Glomerular endothelial cell (primary cell): Measurements from ENCODE around the gene IRF6. TPM values are rescaled to one million over a fixed set of nuclear protein-coding genes. Genes with fewer than 3 reads are reported as not detected.

Experiments used
- DNase-seq: peaks from one replicate; pipeline ENCODE4 v3.0.0-alpha.2; 2011; ENCODE audit warnings: low read depth, low spot score; ENCODE audit errors: extremely low read depth
- total RNA-seq: library from RNA; depleted of rRNA; stranded (reverse); fragments of >200 nt; gene quantifications from 2 replicates; pipeline ENCODE4 v1.2.3, GENCODE V29; 2015

The IRF6 gene
- 0.82 and 1.8 TPM in 2 replicates for total RNA-seq

GRCh38 chr1:209805875-209806760 lies at the start of gene IRF6:
Gene IRF6, minus strand, starts transcription at chr1:209806142. Its CDS starts 4,729 bp downstream, at chr1:209801413.
- peak; percentile 41 for DNase-seq

GRCh38 chr1:209855623-209856022 lies 49.7 kb upstream of the IRF6 start:
- no peak for DNase-seq

GRCh38 chr1:209855006-209855405 lies 49.1 kb upstream of the IRF6 start:
- DNase-seq: no peak

- DNase-seq: no peak
Observed at GRCh38 chr1:209854196-209854595, 48.3 kb upstream of the IRF6 start.

- no peak for DNase-seq
Observed at GRCh38 chr1:209853676-209854075, 47.7 kb upstream of the IRF6 start.

GRCh38 chr1:209850342-209850979 lies 44.5 kb upstream of the IRF6 start:
- no peak for DNase-seq

- no peak for DNase-seq
Observed at GRCh38 chr1:209849388-209849787, 43.4 kb upstream of the IRF6 start.

GRCh38 chr1:209845408-209845725 lies 39.4 kb upstream of the IRF6 start:
- no peak for DNase-seq

- no peak for DNase-seq
Observed at GRCh38 chr1:209844695-209845407, 38.9 kb upstream of the IRF6 start.

- DNase-seq: no peak
Observed at GRCh38 chr1:209840611-209841010, 34.7 kb upstream of the IRF6 start.

- peak; percentile 96 for DNase-seq
Observed at GRCh38 chr1:209839875-209840546, 34.1 kb upstream of the IRF6 start.

GRCh38 chr1:209838537-209838936 lies 32.6 kb upstream of the IRF6 start:
- DNase-seq: no peak

GRCh38 chr1:209837671-209838070 lies 31.7 kb upstream of the IRF6 start:
- DNase-seq: no peak

GRCh38 chr1:209835782-209836298 lies 29.9 kb upstream of the IRF6 start:
- no peak for DNase-seq

GRCh38 chr1:209831615-209832014 lies 25.7 kb upstream of the IRF6 start:
- no peak for DNase-seq

GRCh38 chr1:209830722-209831121 lies 24.8 kb upstream of the IRF6 start:
- DNase-seq: no peak

GRCh38 chr1:209829716-209830115 lies 23.8 kb upstream of the IRF6 start:
- no peak for DNase-seq

GRCh38 chr1:209827384-209828262 lies 21.7 kb upstream of the IRF6 start, which contains the start of gene UTP25:
Gene UTP25, plus strand, starts transcription at chr1:209827972. Its CDS starts 92 bp downstream, at chr1:209828064.
- DNase-seq: peak; percentile 95

GRCh38 chr1:209825591-209826434 lies 19.9 kb upstream of the IRF6 start:
- no peak for DNase-seq
